AG09309 (cell line): ENCODE results near the gene NUP93.
A peak's percentile ranks its signal among the peaks of the same experiment; 100 is the strongest.

Source experiments
- DNase-seq: peaks from one replicate; pipeline ENCODE4 v3.0.0-alpha.2; 2010; ENCODE audit warnings: low read depth
- H3K4me3 ChIP-seq: 2 replicates; pipeline ENCODE4 v1.5.1; 2011; ENCODE audit warnings: mild to moderate bottlenecking, low read depth, low read length, moderate library complexity; ENCODE audit not compliant: control insufficient read depth
- TF ChIP-seq, protein P1 (sequence below): IDR thresholded peaks from 2 replicates; pipeline ENCODE4 v1.5.1; 2011; ENCODE audit warnings: mild to moderate bottlenecking, low read depth, low read length, inconsistent platforms; ENCODE audit not compliant: insufficient read depth, control insufficient read depth; ENCODE audit errors: missing control alignments

The NUP93 gene

GRCh38 chr16:56728980-56729734 lies 772 bp upstream of the NUP93 start:
- DNase-seq: no peak
- TF ChIP-seq, protein P1, sequence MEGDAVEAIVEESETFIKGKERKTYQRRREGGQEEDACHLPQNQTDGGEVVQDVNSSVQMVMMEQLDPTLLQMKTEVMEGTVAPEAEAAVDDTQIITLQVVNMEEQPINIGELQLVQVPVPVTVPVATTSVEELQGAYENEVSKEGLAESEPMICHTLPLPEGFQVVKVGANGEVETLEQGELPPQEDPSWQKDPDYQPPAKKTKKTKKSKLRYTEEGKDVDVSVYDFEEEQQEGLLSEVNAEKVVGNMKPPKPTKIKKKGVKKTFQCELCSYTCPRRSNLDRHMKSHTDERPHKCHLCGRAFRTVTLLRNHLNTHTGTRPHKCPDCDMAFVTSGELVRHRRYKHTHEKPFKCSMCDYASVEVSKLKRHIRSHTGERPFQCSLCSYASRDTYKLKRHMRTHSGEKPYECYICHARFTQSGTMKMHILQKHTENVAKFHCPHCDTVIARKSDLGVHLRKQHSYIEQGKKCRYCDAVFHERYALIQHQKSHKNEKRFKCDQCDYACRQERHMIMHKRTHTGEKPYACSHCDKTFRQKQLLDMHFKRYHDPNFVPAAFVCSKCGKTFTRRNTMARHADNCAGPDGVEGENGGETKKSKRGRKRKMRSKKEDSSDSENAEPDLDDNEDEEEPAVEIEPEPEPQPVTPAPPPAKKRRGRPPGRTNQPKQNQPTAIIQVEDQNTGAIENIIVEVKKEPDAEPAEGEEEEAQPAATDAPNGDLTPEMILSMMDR: no peak
- peak overlapping the region; percentile 88 for H3K4me3 ChIP-seq

GRCh38 chr16:56732366-56732765 lies 2.4 kb downstream of the NUP93 start:
- TF ChIP-seq, protein P1: no peak
- H3K4me3 ChIP-seq: no peak overlapping the region
- no peak for DNase-seq

- no peak overlapping the region for H3K4me3 ChIP-seq
- no peak for DNase-seq
- TF ChIP-seq, protein P1: no peak
Observed at GRCh38 chr16:56732832-56733231, 2.9 kb downstream of the NUP93 start.

DNA sequence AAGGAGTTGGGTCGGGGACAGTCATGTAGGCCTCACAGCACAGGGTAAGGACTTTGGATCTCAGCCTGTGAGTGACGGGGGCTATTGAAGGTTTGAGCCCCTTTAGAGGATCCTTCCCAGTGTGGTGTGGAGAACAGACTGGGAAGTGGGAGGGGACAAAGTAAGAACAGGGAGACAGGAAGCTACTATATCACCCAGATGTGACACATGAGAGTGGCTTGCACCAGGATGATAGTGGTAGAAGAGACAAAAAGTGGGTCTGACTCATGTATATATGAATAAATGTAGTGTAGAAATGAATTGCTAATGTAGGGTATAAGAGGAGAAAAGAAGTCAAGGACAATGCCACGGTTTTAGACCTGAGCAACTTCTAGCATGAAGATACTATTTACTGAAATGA lies 4.5 kb downstream of the NUP93 start:
- no peak for DNase-seq
- H3K4me3 ChIP-seq: no peak overlapping the region
- TF ChIP-seq, protein P1: no peak

DNA sequence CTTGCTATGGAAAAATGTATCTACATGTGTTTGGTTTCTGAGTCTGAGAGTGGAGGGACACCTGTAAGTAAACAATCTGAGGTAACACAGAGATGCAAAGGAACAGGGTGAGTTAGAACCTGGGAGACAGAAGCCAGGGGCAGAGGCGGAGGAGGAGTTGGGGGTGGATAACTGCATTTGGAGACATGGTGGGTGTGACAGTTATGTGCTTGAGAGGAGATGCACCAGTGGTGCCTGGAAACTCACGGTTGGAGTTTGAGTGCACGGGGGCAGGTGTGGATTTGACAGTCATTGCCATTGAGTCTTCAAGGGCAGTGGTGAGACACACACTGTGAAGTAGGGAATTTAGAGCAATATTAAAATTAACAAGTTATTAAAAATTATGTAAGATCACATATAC lies 6.5 kb downstream of the NUP93 start:
- no peak for DNase-seq
- TF ChIP-seq, protein P1: no peak
- no peak overlapping the region for H3K4me3 ChIP-seq

DNA sequence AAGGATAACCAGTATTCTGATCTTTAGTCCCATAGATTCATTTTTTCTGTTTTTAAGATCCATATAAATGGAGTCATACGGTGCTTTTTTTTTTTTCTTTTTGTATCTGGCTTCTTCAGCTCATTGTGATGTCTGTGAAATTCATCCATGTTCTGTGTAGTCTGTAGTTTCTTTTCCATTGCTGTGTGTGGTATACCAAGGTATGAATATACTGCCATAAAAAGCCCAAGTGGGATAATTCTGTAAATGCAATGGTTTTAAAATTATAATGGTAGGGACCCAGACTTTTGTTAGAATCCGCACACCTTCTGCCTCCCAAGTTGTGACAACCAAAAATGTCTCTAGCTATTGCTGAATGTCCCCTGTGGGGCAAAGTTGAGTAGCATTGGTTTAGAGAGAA lies 7.6 kb downstream of the NUP93 start:
- TF ChIP-seq, protein P1: no peak
- no peak for DNase-seq
- H3K4me3 ChIP-seq: no peak overlapping the region
